ENCODE data around the gene TMEM220. TPM values are rescaled to one million over a fixed set of nuclear protein-coding genes. Genes with fewer than 3 reads are reported as not detected.
A peak's percentile ranks its signal among the peaks of the same experiment; 100 is the strongest.

Gene TMEM220
- total RNA-seq (10 to 100 TPM; 16.2 to 22.2 TPM), polyA plus RNA-seq (ENCODE audit: insufficient read depth, low read depth, low replicate concordance) (53.1 TPM)
- long read RNA-seq, donor 1, transcript TMEM220-201 (6 exons, 3,106 nt), result major isoform, 5 of 6 reads
- long read RNA-seq, donor 1, partial matches to known transcripts, result 0 of 6 reads
- long read RNA-seq, donor 1, other reads (novel, unspliced or antisense), result 0 of 6 reads
- long read RNA-seq, donor 2, partial matches to known transcripts, result 0 of 5 reads
- long read RNA-seq, donor 2, other reads (novel, unspliced or antisense), result 0 of 5 reads

DNA sequence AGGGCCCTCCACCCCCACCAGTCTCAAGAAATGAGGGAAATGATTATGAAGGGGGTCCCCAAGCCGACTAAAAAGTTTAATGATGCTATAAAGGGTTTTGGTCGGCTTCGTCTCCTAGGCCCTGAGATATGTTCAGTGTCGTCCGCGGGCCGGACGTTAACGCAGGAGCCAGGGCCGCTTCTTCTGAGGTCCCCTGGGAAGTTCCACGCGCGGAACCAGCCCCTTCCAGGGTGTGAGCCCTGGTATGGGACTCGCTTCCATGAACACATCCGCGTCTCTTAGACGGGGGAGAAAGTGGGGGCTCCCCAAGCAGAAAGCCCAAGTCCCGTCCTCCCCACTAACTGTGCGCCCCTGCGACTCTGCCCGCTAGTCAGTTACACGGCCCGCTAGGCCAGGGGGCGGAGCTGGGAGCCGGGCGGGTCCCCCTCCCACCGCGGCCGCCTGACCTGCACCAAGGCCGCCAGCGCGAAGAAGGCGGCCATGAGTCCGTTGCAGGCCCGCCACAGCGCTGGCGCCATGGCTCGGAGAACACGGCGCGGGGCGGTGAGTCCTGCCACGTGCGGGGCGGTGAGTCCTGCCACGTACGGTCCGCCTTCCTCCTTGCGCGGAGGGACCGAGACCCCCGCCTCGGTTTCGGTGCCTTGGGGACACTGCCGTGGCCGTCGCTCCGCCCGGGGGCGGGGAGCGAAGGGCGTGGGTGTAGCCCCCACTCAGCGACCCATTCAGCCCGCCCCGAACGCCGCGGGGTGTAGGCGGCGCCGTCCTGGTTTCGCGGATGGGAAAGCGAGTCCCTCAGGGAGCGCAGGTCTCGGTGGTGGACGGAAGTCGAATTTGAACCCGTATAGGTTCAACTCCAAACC, at the start of gene TMEM220:
Gene TMEM220 (minus strand): TSS at position 690 of the 860 bp plus-strand sequence. CDS start 172 bp downstream, at position 518.
- Histone ChIP-seq H3K27ac (peak within 1 kb of the TSS; percentile 96), H3K4me1 (peaks cover 9% of the 10 kb centered on the region), H3K36me3 (ENCODE audit: low read depth, missing control alignments) (no peaks in the 10 kb centered on the region), H3K27me3 (no peaks in the 10 kb centered on the region), H3K9me3 (no peaks in the 10 kb centered on the region), H3K4me3 (peak within 1 kb of the TSS; percentile 61 to 83)
- WGBS, 2 donors, result 0% methylated on average over 11 to 79 of the region's 79 CpGs
- DNase-seq, result peak; percentile 89
- TF ChIP-seq CTCF (IDR thresholded peaks at IDR 0.05) (no peak), POLR2A (IDR thresholded peaks at IDR 0.05) (peak; percentile 9)
- intact Hi-C loops (cut with DNase I; ENCODE audit: low total_unique reads), result no loop called here

DNA sequence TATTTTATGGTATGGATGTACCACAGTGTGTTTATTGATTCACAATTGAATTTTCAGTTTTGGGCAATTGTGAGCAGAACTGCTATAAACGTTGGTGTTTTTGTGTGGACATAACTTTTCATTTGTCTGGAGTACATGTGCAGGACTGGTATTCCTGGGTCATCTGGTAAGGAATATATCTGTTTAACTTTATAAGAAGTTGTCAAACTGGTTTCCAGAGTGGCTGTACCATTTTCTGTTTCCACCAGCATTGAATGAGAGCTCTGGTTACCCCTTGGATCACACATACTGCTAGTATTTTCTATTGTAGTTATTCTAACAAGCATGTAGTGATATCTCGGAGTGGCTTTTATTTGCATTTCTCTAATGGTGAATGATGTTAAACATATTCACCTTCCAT, 49.8 kb upstream of the TMEM220 start:
- intact Hi-C loops (cut with DNase I; ENCODE audit: low total_unique reads), result no loop called here
- DNase-seq, result no peak
- WGBS, 2 donors, result 86 to 90% methylated on average over 2 of the region's 2 CpGs
- Histone ChIP-seq H3K27ac (no peak overlapping the region), H3K4me1 (peaks cover 3% of the 10 kb centered on the region), H3K27me3 (no peaks in the 10 kb centered on the region), H3K36me3 (ENCODE audit: low read depth, missing control alignments) (no peaks in the 10 kb centered on the region), H3K9me3 (no peaks in the 10 kb centered on the region), H3K4me3 (no peak overlapping the region)
- TF ChIP-seq POLR2A (IDR thresholded peaks at IDR 0.05), result no peak
- TF ChIP-seq CTCF (IDR thresholded peaks at IDR 0.05), result no peak

DNA sequence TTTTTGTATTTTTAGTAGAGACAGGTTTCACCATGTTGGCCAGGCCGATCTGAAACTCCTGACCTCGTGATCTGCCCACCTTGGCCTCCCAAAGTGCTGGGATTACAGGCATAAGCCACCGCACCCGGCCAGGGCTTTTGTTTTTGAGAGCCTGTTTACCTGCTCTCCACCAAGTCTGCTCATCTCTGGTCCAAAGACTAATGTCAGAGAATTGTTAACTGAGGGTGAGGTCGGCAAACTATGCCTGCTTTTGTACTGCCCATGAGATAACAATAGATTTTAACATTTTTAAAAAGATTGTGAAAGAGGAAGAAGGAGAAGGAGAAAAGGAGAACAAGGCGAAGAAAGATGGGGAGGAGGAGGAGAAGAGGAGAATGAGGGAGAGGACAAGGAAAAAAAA, 48.1 kb upstream of the TMEM220 start:
- Histone ChIP-seq H3K9me3 (no peaks in the 10 kb centered on the region), H3K36me3 (ENCODE audit: low read depth, missing control alignments) (no peaks in the 10 kb centered on the region), H3K4me3 (no peak overlapping the region), H3K27ac (peak overlapping the region in 1 of 2 donors; percentile 50), H3K27me3 (no peaks in the 10 kb centered on the region), H3K4me1 (peaks cover 12% of the 10 kb centered on the region)
- DNase-seq, result no peak
- intact Hi-C loops (cut with DNase I; ENCODE audit: low total_unique reads), result no loop called here
- 80 to 81% methylated on average over 6 of the region's 6 CpGs for WGBS, 2 donors
- TF ChIP-seq POLR2A (IDR thresholded peaks at IDR 0.05) (no peak), CTCF (IDR thresholded peaks at IDR 0.05) (no peak)

GRCh38 chr17:10777131-10777807, 47.4 kb upstream of the TMEM220 start:
- peak; percentile 57 for DNase-seq
- Histone ChIP-seq H3K27me3 (no peaks in the 10 kb centered on the region), H3K4me3 (no peak overlapping the region), H3K36me3 (ENCODE audit: low read depth, missing control alignments) (no peaks in the 10 kb centered on the region), H3K4me1 (peaks cover 12% of the 10 kb centered on the region), H3K9me3 (no peaks in the 10 kb centered on the region), H3K27ac (peak overlapping the region; percentile 50 to 70)
- 70 to 76% methylated on average over 11 of the region's 11 CpGs for WGBS, 2 donors
- intact Hi-C loops (cut with DNase I; ENCODE audit: low total_unique reads), result no loop called here
- TF ChIP-seq CTCF (IDR thresholded peaks at IDR 0.05) (no peak), POLR2A (IDR thresholded peaks at IDR 0.05) (no peak)
